Fibroblast of mammary gland (primary cell): ENCODE results near the gene TRIM8.
"Not testable (repeated sequence)": the region's sequence is repeated elsewhere in the genome, so short reads cannot be mapped to it uniquely, and the experiment has no call there.

Source experiments
- DNase-seq: peaks from one replicate; pipeline ENCODE4 v3.0.0-alpha.2; 2010; ENCODE audit warnings: low read depth
- H3K4me3 ChIP-seq: 2 replicates; pipeline ENCODE4 v1.5.1; 2011; ENCODE audit warnings: low read depth, mild to moderate bottlenecking, low read length, moderate library complexity; ENCODE audit not compliant: control insufficient read depth
- TF ChIP-seq, protein P1 (sequence below): conservative IDR thresholded peaks from 2 replicates; pipeline ENCODE4 v1.5.1; 2011; ENCODE audit warnings: low read depth, low read length, inconsistent platforms; ENCODE audit not compliant: control insufficient read depth, insufficient read depth

The TRIM8 gene

DNA sequence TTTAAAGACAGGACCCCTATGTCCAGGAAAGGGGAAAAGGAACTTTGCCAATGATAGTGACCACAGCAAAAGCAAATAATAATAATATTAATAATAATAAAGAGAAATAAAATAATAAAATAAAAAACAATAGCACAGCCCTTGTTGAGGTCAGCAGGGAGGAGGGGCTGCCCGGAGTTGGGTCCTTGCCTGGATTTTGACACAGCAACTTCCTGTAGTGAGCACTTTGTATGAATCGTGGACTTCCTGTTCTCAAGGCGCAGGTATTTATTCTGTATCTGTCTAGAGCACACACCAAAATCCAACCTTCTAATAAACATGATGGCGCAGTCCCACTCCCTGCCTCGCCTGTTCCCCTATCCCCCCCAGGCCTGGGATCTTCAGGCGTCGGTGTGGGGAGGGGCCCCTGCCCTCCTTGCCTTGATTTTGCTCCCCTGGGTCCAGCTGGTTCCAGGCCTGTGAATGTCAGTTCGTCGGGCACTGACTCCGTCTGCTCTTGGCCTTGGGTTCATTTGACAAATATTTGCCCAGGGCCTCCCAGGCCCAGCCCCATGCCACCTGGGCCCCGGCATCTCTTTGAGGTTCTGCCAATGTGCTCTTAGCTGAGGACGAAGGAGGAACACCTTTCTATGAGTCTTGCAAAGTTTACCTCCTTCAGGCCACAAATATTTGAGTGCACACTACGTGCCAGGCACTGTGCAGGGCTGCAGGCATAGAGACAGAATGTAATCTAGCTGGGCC, 13.9 kb downstream of the TRIM8 start:
- H3K4me3 ChIP-seq = no peak overlapping the region
- TF ChIP-seq, protein P1, sequence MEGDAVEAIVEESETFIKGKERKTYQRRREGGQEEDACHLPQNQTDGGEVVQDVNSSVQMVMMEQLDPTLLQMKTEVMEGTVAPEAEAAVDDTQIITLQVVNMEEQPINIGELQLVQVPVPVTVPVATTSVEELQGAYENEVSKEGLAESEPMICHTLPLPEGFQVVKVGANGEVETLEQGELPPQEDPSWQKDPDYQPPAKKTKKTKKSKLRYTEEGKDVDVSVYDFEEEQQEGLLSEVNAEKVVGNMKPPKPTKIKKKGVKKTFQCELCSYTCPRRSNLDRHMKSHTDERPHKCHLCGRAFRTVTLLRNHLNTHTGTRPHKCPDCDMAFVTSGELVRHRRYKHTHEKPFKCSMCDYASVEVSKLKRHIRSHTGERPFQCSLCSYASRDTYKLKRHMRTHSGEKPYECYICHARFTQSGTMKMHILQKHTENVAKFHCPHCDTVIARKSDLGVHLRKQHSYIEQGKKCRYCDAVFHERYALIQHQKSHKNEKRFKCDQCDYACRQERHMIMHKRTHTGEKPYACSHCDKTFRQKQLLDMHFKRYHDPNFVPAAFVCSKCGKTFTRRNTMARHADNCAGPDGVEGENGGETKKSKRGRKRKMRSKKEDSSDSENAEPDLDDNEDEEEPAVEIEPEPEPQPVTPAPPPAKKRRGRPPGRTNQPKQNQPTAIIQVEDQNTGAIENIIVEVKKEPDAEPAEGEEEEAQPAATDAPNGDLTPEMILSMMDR = no peak
- DNase-seq = peak; percentile 37

DNA sequence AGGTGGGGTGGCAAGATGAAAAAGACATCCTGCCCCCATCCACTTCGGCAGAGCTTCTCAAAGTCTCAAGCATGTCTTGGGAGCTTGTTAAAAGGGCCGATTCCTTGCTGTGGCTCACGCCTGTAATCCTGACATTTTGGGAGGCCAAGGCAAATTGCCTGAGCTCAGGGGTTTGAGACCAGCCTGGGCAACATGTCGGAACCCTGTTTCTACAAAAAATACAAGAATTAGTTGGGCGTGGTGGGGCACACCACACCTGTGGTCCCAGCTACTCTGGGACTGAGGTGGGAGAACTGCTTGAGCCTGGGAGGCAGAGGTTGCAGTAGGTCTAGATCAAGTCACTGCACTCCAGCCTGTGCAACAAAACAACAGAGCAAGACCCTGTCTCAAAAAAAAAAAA, 14.5 kb downstream of the TRIM8 start:
- no peak for DNase-seq
- TF ChIP-seq, protein P1 = no peak
- H3K4me3 ChIP-seq = no peak overlapping the region

DNA sequence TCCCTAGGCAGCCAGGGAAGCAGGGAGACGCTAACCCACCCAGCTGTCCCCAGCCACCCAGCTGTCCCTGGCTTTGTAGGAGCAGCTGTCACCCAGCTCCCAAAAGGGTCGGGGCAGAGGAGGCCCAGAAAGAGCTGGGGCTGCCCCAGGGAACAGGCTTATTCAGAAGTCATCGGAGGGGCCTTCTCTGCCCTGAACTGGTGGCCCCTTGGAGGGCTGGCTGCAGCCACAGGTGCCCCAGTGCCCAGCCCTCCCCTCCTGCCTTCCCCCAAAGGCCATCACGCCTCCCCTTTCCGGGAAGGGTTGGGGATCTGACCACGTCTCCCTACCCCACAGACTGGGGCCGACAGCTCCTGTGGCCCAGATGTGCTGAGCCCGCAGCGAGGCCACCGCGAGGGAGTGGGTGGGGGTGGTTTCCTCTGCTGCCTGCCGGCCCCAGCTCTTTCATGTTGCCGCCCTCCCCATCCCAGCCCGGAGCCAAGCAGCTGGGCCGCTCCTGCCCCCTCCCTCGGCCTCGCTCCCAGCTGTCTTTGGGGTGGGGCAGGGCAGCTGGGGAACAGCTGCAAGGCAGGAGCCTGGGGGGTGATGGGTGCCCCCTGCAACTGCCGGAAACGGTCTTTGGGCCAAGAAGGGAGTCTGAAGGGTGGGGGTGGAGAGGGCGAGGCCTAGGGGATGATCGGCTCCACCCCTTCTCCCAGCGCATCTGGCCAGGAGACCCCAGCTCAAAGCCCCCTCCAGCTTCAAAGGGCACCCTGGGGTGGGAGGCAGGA, 16.8 kb downstream of the TRIM8 start:
- peak; percentile 67 for DNase-seq
- no peak overlapping the region for H3K4me3 ChIP-seq
- TF ChIP-seq, protein P1 = no peak

DNA sequence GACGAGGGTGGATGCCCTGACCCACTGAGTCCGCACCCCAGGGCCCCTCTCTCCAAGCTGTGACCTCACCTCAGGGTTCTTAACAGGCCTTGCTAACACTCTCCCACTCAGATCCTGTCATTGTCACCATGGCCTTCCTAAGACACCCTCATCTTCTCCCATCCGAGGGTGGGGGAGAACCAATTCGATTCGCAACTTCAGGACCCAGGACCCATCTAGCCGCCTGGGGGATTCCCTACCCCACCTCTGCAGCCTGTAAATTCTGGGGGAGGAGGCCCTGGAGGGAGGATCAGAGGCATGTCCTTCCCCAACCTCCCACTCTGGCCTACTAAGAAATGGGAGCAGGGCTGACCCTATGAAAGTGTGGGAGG, 17.4 kb downstream of the TRIM8 start:
- TF ChIP-seq, protein P1 = no peak
- H3K4me3 ChIP-seq = no peak overlapping the region
- DNase-seq = no peak

DNA sequence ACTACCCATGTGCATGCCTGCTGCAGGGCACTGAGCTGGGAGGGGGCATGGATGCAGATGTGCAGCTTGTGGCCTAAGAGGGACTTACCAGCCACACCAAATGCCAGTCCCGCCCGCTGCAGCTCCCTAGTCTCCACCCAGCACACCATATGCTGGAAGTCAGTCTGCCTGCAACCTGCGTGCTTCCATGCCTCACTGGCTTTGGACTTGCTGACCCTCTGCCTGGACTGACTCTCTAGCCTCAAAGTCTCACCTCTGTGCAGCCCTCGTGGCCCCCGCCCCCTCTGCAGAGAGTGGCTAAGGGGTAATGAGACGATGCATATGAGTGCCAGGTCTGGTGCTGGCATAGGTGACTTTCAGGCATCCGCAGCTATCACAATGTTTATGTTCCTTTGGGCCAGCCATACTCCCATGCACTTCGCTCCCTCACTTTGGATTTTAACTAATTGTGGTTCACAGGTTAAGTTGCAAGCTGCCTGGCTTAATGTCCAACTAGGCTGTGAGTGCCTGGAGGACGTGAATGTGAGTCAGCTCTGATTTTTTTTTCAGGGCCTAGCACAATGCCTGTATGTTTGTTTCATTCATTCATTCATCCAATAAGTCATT, 21.7 kb downstream of the TRIM8 start:
- no peak for DNase-seq
- TF ChIP-seq, protein P1 = no peak

DNA sequence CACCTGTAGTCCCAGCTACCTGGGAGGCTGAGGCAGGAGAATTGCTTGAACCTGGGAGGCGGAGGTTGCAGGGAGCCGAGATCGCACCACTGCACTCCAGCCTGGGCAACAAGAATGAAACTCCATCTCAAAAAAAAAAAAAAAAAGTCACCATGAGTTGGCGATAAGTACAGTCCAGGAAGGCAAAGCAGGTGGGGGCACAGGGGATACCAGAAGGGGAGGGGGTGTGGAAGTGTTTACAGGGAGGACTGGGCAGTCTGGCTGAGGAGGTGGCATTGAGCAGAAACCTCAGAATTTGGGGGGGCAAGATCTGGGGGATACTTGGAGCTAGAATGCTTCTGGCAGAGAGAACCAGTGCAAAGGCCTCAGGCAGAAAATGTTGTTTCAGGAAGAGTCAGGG, 23.1 kb downstream of the TRIM8 start:
- not testable (repeated sequence) for DNase-seq, H3K4me3 ChIP-seq

More for the DNA sequence above, 21.7 kb downstream of the TRIM8 start:
- H3K4me3 ChIP-seq = no peak overlapping the region
